Colonic mucosa (tissue), 4 donors: Measurements from ENCODE around the gene ZNF263. TPM values are rescaled to one million over a fixed set of nuclear protein-coding genes. Genes with fewer than 3 reads are reported as not detected.
A peak's percentile ranks its signal among the peaks of the same experiment; 100 is the strongest.

ENCODE experiments used
- DNase-seq: peaks from one replicate; pipeline ENCODE4 v3.0.0-alpha.2; 2020
- H3K27ac ChIP-seq: fragments of 200-600 bp; one replicate; pipeline ENCODE4 v1.8.0; 2021
- H3K27me3 ChIP-seq: fragments of 200-600 bp; one replicate; pipeline ENCODE4 v1.8.0; 2021
- H3K36me3 ChIP-seq: fragments of 200-600 bp; one replicate; pipeline ENCODE4 v1.8.0; 2021
- H3K4me1 ChIP-seq: fragments of 200-600 bp; one replicate; pipeline ENCODE4 v1.8.0; 2021; ENCODE audit warnings: mild to moderate bottlenecking
- H3K4me3 ChIP-seq: fragments of 200-600 bp; one replicate; pipeline ENCODE4 v1.8.0; 2021
- H3K9ac ChIP-seq, 2 donors: one replicate each; pipeline ENCODE4 v1.7.0; 2013; ENCODE audit warnings: control low read depth in 2 of 2, low read depth in 2 of 2, low read length in 2 of 2
- H3K9me3 ChIP-seq: fragments of 200-600 bp; one replicate; pipeline ENCODE4 v1.8.0; 2021
- intact Hi-C: fragments of 100-400 bp; cut with DNase I; formaldehyde crosslinking; loops from one replicate; pipeline ENCODE4 v1.14.1; 2022
- total RNA-seq, 2 donors: library from RNA; stranded (reverse); fragmentation: NEBNext Ultra II Directional in 1 of 2; extraction: Animal tissue kit (Norgen Biotek cat#: 25700) in 1 of 2; gene quantifications; one replicate each; pipeline ENCODE4 v1.2.1, GENCODE V29; 2021
- TF ChIP-seq, protein P1 (sequence below): fragments of 200-600 bp; IDR thresholded peaks from one replicate; pipeline ENCODE4 v1.8.0; 2022; ENCODE audit warnings: antibody characterized with exemption, mild to moderate bottlenecking
- donor health status: healthy.
- donor health status: DM: no; HTN: no; CAD: no.
- donor health status: DM: no; HTN: no; CAD: no.

The ZNF263 gene
- total RNA-seq, 2 donors from 2014 or later = 19.5 to 27.2 TPM

DNA sequence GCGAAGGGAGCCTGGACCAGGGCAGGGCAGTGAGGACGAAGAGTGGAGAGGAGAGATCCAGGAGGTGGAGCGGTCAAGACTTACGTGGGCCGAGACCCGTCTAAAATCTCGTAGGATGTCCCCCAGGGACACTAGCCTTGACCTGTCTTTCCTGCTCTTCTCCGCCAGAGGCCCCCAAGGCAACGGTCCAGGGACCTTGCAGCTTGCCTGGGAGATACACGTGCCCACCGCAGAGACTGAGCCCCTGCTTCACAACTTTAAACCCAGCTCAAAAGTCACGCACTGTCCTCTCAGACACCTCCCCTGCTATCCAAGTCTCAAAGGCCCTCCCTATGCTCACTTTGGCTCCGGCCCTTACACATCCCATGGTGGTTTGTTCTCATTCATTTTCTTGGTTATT, 12.5 kb downstream of the ZNF263 start:
- TF ChIP-seq, protein P1, sequence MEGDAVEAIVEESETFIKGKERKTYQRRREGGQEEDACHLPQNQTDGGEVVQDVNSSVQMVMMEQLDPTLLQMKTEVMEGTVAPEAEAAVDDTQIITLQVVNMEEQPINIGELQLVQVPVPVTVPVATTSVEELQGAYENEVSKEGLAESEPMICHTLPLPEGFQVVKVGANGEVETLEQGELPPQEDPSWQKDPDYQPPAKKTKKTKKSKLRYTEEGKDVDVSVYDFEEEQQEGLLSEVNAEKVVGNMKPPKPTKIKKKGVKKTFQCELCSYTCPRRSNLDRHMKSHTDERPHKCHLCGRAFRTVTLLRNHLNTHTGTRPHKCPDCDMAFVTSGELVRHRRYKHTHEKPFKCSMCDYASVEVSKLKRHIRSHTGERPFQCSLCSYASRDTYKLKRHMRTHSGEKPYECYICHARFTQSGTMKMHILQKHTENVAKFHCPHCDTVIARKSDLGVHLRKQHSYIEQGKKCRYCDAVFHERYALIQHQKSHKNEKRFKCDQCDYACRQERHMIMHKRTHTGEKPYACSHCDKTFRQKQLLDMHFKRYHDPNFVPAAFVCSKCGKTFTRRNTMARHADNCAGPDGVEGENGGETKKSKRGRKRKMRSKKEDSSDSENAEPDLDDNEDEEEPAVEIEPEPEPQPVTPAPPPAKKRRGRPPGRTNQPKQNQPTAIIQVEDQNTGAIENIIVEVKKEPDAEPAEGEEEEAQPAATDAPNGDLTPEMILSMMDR = no peak
- Histone ChIP-seq H3K27ac (no peak overlapping the region), H3K9me3 (peaks cover 4% of the 10 kb centered on the region), H3K27me3 (no peaks in the 10 kb centered on the region), H3K4me3 (no peak overlapping the region), H3K9ac (no peak overlapping the region), H3K4me1 (no peaks in the 10 kb centered on the region), H3K36me3 (peaks cover 8% of the 10 kb centered on the region)
- intact Hi-C loops = no loop called here
- DNase-seq = no peak

DNA sequence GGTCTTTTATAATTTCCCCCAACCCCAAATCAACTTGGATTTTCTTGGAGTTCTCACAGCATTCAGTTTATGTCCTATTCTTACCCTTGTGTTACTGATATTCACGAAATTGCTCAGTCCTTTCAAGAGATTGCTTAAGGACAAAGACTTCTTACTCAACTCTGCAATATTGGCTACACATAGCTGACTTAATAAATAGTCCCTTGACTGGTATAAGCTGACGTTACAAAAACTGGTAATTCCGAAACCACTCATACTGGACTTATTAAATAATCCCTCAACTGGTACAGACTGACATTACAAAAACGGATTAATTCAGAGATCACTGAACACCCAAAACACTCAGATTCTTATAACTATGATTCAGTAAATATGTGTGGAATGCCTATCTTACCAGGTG, 21.1 kb downstream of the ZNF263 start:
- Histone ChIP-seq H3K4me1 (no peaks in the 10 kb centered on the region), H3K36me3 (peaks cover 4% of the 10 kb centered on the region), H3K27me3 (no peaks in the 10 kb centered on the region), H3K4me3 (peak overlapping the region; percentile 87), H3K27ac (no peak overlapping the region), H3K9ac (no peak overlapping the region), H3K9me3 (no peaks in the 10 kb centered on the region)
- intact Hi-C loops = no loop called here
- no peak for DNase-seq
- TF ChIP-seq, protein P1 = no peak

DNA sequence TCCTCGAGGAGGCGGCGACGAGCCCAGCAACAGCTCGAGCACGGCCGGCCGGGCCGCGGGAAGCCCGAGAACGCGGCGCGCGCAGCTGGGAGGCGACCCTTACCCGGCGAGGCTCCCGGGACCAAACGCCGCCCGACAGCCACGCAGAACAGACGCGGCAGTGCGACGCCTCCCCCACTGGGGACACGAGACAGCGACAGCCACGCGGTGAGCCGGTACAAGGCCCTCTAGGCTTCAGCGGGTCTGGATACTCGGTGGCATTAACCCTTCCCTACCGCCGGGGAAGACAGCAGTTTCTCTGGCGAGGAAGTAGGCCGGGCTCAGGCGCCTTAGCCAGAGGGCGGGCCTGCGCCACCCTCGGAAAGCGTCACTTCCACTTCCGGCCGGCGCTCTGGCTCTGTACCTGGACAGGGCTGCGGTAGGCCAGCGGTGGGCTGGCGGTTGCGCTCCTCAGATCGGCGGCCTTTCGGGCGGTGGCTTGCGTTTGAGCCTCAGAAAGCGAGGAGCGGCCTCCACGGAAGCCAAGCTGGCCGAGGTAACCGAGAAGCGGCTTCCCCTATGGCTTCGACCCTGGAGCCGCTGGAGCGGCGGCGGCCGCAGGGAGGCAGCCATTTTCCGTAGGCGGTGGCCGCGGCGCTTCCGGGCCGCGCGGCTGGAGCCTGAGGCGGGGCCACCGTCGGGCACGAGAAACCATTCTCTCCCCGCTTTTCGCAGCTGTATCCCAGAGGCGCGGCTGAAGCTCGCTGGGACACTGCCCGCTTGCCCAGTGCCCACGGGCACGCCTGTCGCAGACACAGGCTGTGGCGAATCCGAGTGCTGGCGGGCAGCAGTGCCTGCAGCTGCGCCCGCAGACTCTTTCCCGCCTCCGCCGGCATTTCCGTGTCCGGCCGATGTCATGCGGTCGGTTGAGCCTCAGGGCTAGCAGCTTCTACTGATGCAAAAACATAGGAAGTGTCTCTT, 22.1 kb downstream of the ZNF263 start, which contains the start of the genes TIGD7 and ZNF75A:
Gene TIGD7 (minus strand): TSS at position 322 of the 960 bp plus-strand sequence. CDS start 4,816 bp downstream, outside the sequence.
Gene ZNF75A (plus strand): TSS at position 389 of the 960 bp plus-strand sequence. CDS start 2,932 bp downstream, outside the sequence.
- peak within 1 kb of the TSS; percentile 46 to 83 for H3K9ac ChIP-seq

DNA sequence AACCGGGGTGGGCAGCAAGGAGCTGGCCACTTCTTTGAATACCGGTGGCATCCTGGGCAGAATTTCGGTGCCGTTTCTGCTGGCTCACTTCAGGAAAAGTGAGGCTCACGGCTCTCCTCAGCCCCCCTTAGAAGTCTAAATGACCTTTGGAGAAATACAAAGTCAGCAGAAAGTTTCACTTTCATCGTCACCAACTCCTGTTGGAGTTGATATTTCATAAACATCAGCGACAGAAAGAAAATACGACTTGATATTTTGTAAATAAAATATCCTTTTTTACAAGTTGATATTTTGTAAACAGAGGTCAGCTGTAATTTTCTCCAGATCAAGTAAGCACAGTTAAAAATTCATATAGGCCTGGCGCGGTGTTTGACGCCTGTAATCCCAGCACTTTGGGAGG, 22.8 kb downstream of the ZNF263 start:
- Histone ChIP-seq H3K4me3 (peak overlapping the region; percentile 87), H3K4me1 (no peaks in the 10 kb centered on the region), H3K36me3 (peaks cover 4% of the 10 kb centered on the region), H3K27me3 (no peaks in the 10 kb centered on the region), H3K9ac (peak overlapping the region; percentile 46 to 83), H3K27ac (peak overlapping the region; percentile 87), H3K9me3 (no peaks in the 10 kb centered on the region)
- no peak for DNase-seq
- TF ChIP-seq, protein P1 = no peak
- intact Hi-C loops = no loop called here

More for the DNA sequence above, 22.1 kb downstream of the ZNF263 start, which contains the start of the genes TIGD7 and ZNF75A:
- peak; percentile 89 for DNase-seq
- Histone ChIP-seq H3K36me3 (peaks cover 4% of the 10 kb centered on the region), H3K4me1 (no peaks in the 10 kb centered on the region), H3K9me3 (no peaks in the 10 kb centered on the region), H3K27me3 (no peaks in the 10 kb centered on the region), H3K27ac (peak within 1 kb of the TSS; percentile 87), H3K4me3 (peak within 1 kb of the TSS; percentile 87)
- TF ChIP-seq, protein P1 = no peak
- intact Hi-C loops = no loop called here

DNA sequence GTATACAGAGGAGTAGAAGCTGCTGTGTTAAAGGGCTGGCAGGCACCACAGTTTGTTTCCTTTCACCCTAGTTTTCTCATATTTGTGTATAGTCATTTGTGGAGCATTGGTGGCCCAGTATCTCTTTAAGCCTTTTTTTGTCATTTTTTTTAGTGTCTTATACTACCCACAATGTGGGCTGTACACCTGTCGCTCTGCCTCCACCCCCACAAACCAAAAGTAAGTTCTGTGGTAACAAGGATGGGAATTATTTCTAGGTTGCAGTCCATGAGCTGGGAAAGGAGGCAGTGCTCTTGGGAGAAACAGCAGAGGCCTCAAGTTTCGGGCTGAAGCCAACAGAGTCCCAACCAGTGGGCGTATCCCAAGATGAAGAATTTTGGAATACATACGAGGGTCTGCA, 28.2 kb downstream of the ZNF263 start:
- peaks cover 6% of the 10 kb centered on the region for H3K9me3 ChIP-seq
- H3K4me3 ChIP-seq = no peak overlapping the region
- no peak overlapping the region for H3K9ac ChIP-seq
- intact Hi-C loops = loop anchor here (10.0 kb wide), 1 partner anchor 73 kb away; no protein-coding TSS in a partner anchor
- H3K4me1 ChIP-seq = no peaks in the 10 kb centered on the region
- H3K27ac ChIP-seq = no peak overlapping the region
- H3K27me3 ChIP-seq = no peaks in the 10 kb centered on the region
- H3K36me3 ChIP-seq = peaks cover 7% of the 10 kb centered on the region
- no peak for DNase-seq
- TF ChIP-seq, protein P1 = no peak
